Trophoblast cell (in vitro differentiated cells and primary cell): ENCODE measurements around the gene MSH5.
A peak's percentile ranks its signal among the peaks of the same experiment; 100 is the strongest.

Experiments used
- DNase-seq, 2 donors: peaks; one replicate each; pipeline ENCODE4 v3.0.0-alpha.2; 2016
- H2AFZ ChIP-seq: 2 replicates; pipeline ENCODE4 v1.6.1; 2013; ENCODE audit warnings: low read length, moderate library complexity, mild to moderate bottlenecking; ENCODE audit not compliant: insufficient read depth, poor library complexity
- H2AK5ac ChIP-seq: 2 replicates; pipeline ENCODE4 v1.6.1; 2013; ENCODE audit warnings: mild to moderate bottlenecking, low read length
- H2BK120ac ChIP-seq: 2 replicates; pipeline ENCODE4 v1.6.1; 2013; ENCODE audit warnings: low read length, mild to moderate bottlenecking, moderate library complexity; ENCODE audit not compliant: insufficient read depth, poor library complexity
- H2BK12ac ChIP-seq: 2 replicates; pipeline ENCODE4 v1.6.1; 2013; ENCODE audit warnings: mild to moderate bottlenecking, low read length, moderate library complexity
- H2BK5ac ChIP-seq: 2 replicates; pipeline ENCODE4 v1.6.1; 2013; ENCODE audit warnings: low read length, low read depth, moderate library complexity, mild to moderate bottlenecking; ENCODE audit not compliant: poor library complexity
- H3K14ac ChIP-seq: 2 replicates; pipeline ENCODE4 v1.6.1; 2013; ENCODE audit warnings: mild to moderate bottlenecking, low read length
- H3K18ac ChIP-seq: 2 replicates; pipeline ENCODE4 v1.6.1; 2013; ENCODE audit warnings: mild to moderate bottlenecking, low read length
- H3K23ac ChIP-seq: 2 replicates; pipeline ENCODE4 v1.6.1; 2013; ENCODE audit warnings: low read length
- H3K27ac ChIP-seq: 2 replicates; pipeline ENCODE4 v1.5.1; 2013; ENCODE audit warnings: low read depth, mild to moderate bottlenecking, inconsistent platforms, low read length, moderate library complexity
- H3K27me3 ChIP-seq: 2 replicates; pipeline ENCODE4 v1.6.1; 2013; ENCODE audit warnings: inconsistent platforms, mild to moderate bottlenecking, low read length, moderate library complexity; ENCODE audit not compliant: insufficient read depth
- H3K36me3 ChIP-seq, 2 experiments: 1 replicate in 1 of 2; 2 replicates in 1 of 2; pipeline ENCODE4 v1.6.1; 2013; ENCODE audit warnings: low read length in 2 of 2, mild to moderate bottlenecking in 2 of 2, moderate library complexity in 1 of 2; ENCODE audit not compliant: insufficient read depth in 2 of 2, control insufficient read depth in 1 of 2
- H3K4ac ChIP-seq: 2 replicates; pipeline ENCODE4 v1.6.1; 2013; ENCODE audit warnings: low read depth, mild to moderate bottlenecking, low read length, moderate library complexity
- H3K4me1 ChIP-seq, 2 experiments: 1 replicate in 1 of 2; 2 replicates in 1 of 2; pipeline ENCODE4 v1.6.1; 2013; ENCODE audit warnings: low read length in 2 of 2, mild to moderate bottlenecking in 2 of 2, moderate library complexity in 1 of 2; ENCODE audit not compliant: insufficient read depth in 2 of 2, control insufficient read depth in 1 of 2
- H3K4me2 ChIP-seq: 2 replicates; pipeline ENCODE4 v1.6.1; 2013; ENCODE audit warnings: inconsistent platforms, mild to moderate bottlenecking, low read length, moderate library complexity
- H3K4me3 ChIP-seq: 2 replicates; pipeline ENCODE4 v1.5.1; 2013; ENCODE audit warnings: mild to moderate bottlenecking, low read depth, low read length, inconsistent platforms
- H3K79me1 ChIP-seq: one replicate; pipeline ENCODE4 v1.6.1; 2013; ENCODE audit warnings: low read length
- H3K79me2 ChIP-seq: 2 replicates; pipeline ENCODE4 v1.6.1; 2013; ENCODE audit warnings: low read length, mild to moderate bottlenecking; ENCODE audit not compliant: control insufficient read depth, insufficient read depth, poor library complexity
- H3K9ac ChIP-seq: 2 replicates; pipeline ENCODE4 v1.6.1; 2013; ENCODE audit warnings: mild to moderate bottlenecking, low read length
- H3K9me3 ChIP-seq: 2 replicates; pipeline ENCODE4 v1.6.1; 2013; ENCODE audit warnings: low read depth, mild to moderate bottlenecking, control low read depth, inconsistent platforms, low read length; ENCODE audit not compliant: insufficient read depth
- H4K12ac ChIP-seq: 2 replicates; pipeline ENCODE4 v1.6.1; 2013; ENCODE audit warnings: low read depth, mild to moderate bottlenecking, low read length, moderate library complexity
- H4K8ac ChIP-seq: 2 replicates; pipeline ENCODE4 v1.6.1; 2013; ENCODE audit warnings: low read depth, mild to moderate bottlenecking, low read length, moderate library complexity
- H4K91ac ChIP-seq: one replicate; pipeline ENCODE4 v1.6.1; 2013; ENCODE audit warnings: low read depth, mild to moderate bottlenecking, low read length, moderate library complexity
- WGBS: extraction: QIAGEN DNeasy Blood & Tissue Kit; methylation state at CpG from one replicate; pipeline ENCODE4 v1.1.7; 2013; ENCODE audit warnings: missing lambda C conversion rate; ENCODE audit not compliant: insufficient read length, insufficient coverage; ENCODE audit errors: extremely low coverage; 5-methylcytosine and 5-hydroxymethylcytosine counted together

Gene MSH5

GRCh38 chr6:31769684-31770371 is 30.0 kb downstream of the MSH5 start:
- no peaks in the 10 kb centered on the region for H3K9me3 ChIP-seq

DNA sequence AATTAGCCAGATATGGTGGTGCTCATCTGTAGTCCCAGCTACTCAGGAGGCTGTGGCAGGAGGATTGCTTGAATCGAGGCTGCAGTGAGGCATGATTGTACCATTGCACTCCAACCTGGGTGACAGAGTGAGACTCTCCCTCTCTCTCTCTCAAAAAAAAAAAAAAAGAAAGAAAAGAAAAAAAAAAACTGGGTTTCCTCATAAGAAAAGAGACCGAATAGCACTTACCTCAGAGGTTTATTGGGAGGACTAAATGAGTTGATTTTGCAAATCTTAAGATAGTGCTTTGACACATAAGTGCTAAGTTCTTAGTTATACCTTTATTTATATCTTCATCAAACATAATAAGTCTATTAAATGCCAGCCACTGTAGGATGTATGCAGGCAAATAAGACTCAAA is 31.1 kb downstream of the MSH5 start:
- no peak overlapping the region for H2BK120ac ChIP-seq
- no CpG with 5 or more reads among the region's 2 CpGs for WGBS
- no peak overlapping the region for H4K8ac ChIP-seq
- no peaks in the 10 kb centered on the region for H3K79me2 ChIP-seq
- H3K4me3 ChIP-seq: no peak overlapping the region
- H3K14ac ChIP-seq: no peak overlapping the region
- H3K27ac ChIP-seq: no peak overlapping the region
- H4K91ac ChIP-seq: no peak overlapping the region
- no peak overlapping the region for H3K9ac ChIP-seq
- H2AK5ac ChIP-seq: no peak overlapping the region
- DNase-seq: no peak
- H3K79me1 ChIP-seq: no peaks in the 10 kb centered on the region
- no peak overlapping the region for H4K12ac ChIP-seq
- H3K4ac ChIP-seq: no peak overlapping the region
- H2BK5ac ChIP-seq: no peak overlapping the region
- H3K9me3 ChIP-seq: no peaks in the 10 kb centered on the region
- H3K4me1 ChIP-seq: peaks cover 7 to 13% of the 10 kb centered on the region in 2 experiments
- no peak overlapping the region for H3K18ac ChIP-seq
- H3K27me3 ChIP-seq: no peaks in the 10 kb centered on the region
- H3K23ac ChIP-seq: no peak overlapping the region
- H2BK12ac ChIP-seq: no peak overlapping the region
- H3K36me3 ChIP-seq: no peaks in the 10 kb centered on the region
- no peak overlapping the region for H3K4me2 ChIP-seq
- no peak overlapping the region for H2AFZ ChIP-seq

More at GRCh38 chr6:31769684-31770371, 30.0 kb downstream of the MSH5 start:
- peaks cover 7 to 13% of the 10 kb centered on the region in 2 experiments for H3K4me1 ChIP-seq
- no peak overlapping the region for H3K9ac ChIP-seq
- H4K91ac ChIP-seq: no peak overlapping the region
- no CpG with 5 or more reads among the region's 12 CpGs for WGBS
- H3K23ac ChIP-seq: no peak overlapping the region
- H3K14ac ChIP-seq: no peak overlapping the region
- H4K12ac ChIP-seq: no peak overlapping the region
- peak overlapping the region; percentile 59 for H2BK12ac ChIP-seq
- H2BK5ac ChIP-seq: no peak overlapping the region
- peak; percentile 82 to 92 for DNase-seq
- no peak overlapping the region for H2BK120ac ChIP-seq
- peak overlapping the region; percentile 58 for H2AK5ac ChIP-seq
- H3K79me1 ChIP-seq: no peaks in the 10 kb centered on the region
- no peaks in the 10 kb centered on the region for H3K27me3 ChIP-seq
- no peaks in the 10 kb centered on the region for H3K79me2 ChIP-seq
- H3K4me2 ChIP-seq: no peak overlapping the region
- H3K36me3 ChIP-seq: no peaks in the 10 kb centered on the region
- H3K27ac ChIP-seq: no peak overlapping the region
- no peak overlapping the region for H4K8ac ChIP-seq
- no peak overlapping the region for H3K18ac ChIP-seq
- no peak overlapping the region for H3K4ac ChIP-seq
- no peak overlapping the region for H3K4me3 ChIP-seq
- H2AFZ ChIP-seq: no peak overlapping the region

- Histone ChIP-seq H3K79me2 (no peaks in the 10 kb centered on the region), H3K27me3 (no peaks in the 10 kb centered on the region), H3K9ac (no peak overlapping the region), H3K27ac (no peak overlapping the region), H3K4me3 (no peak overlapping the region), H2BK120ac (no peak overlapping the region), H2BK5ac (no peak overlapping the region), H3K79me1 (no peaks in the 10 kb centered on the region), H4K91ac (no peak overlapping the region), H3K18ac (no peak overlapping the region), H3K4ac (no peak overlapping the region), H2AK5ac (no peak overlapping the region), H3K36me3 (no peaks in the 10 kb centered on the region), H3K4me1 (peaks cover 7 to 10% of the 10 kb centered on the region in 2 experiments), H4K8ac (no peak overlapping the region), H2BK12ac (no peak overlapping the region), H2AFZ (no peak overlapping the region), H3K14ac (no peak overlapping the region), H4K12ac (no peak overlapping the region), H3K4me2 (no peak overlapping the region), H3K23ac (no peak overlapping the region), H3K9me3 (no peaks in the 10 kb centered on the region)
- no peak for DNase-seq
- no CpG with 5 or more reads among the region's 4 CpGs for WGBS
These were observed 32.2 kb downstream of the MSH5 start for GRCh38 chr6:31771992-31772358.

DNA sequence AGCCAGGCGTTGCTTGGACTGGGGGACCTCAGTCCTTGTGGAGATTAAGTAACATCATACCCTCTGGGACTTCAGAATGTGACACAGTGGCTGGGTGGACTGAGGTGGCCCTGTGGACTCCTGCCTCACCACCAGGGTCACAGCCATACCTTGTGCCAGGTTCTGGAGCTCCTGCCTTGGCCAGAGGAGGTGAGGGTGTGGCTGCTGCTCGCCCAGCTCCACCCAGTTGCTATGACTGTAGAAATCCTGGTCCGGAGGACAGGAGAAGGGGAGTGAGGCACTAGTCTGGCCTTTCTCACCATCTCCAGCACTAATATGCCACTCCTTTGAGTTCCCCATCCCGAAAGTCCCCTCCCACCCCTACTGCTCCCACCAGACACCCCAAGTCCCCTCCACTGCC is 35.4 kb downstream of the MSH5 start:
- Histone ChIP-seq H3K4me2 (no peak overlapping the region), H4K91ac (no peak overlapping the region), H3K79me1 (no peaks in the 10 kb centered on the region), H3K9ac (no peak overlapping the region), H2BK12ac (peak overlapping the region; percentile 58), H3K4ac (no peak overlapping the region), H3K27ac (no peak overlapping the region), H3K9me3 (no peaks in the 10 kb centered on the region), H3K23ac (no peak overlapping the region), H2BK5ac (no peak overlapping the region), H3K14ac (no peak overlapping the region), H3K4me3 (no peak overlapping the region), H3K18ac (no peak overlapping the region), H2BK120ac (no peak overlapping the region), H3K4me1 (peaks cover 0 to 10% of the 10 kb centered on the region in 2 experiments), H3K79me2 (no peaks in the 10 kb centered on the region), H4K12ac (no peak overlapping the region), H4K8ac (no peak overlapping the region), H3K36me3 (peaks cover 22 to 26% of the 10 kb centered on the region in 2 experiments), H3K27me3 (no peaks in the 10 kb centered on the region), H2AFZ (no peak overlapping the region), H2AK5ac (no peak overlapping the region)
- no CpG with 5 or more reads among the region's 4 CpGs for WGBS
- DNase-seq: no peak
